ENCODE measurements around the gene TRIM17. TPM values are rescaled to one million over a fixed set of nuclear protein-coding genes. Genes with fewer than 3 reads are reported as not detected.
A peak's percentile ranks its signal among the peaks of the same experiment; 100 is the strongest.

TRIM17 gene
- total RNA-seq, 2 donors from 2014 or later = 0.56 TPM; not detected in 1

GRCh38 chr1:228450200-228450599 is 33.5 kb upstream of the TRIM17 start:
- no peak overlapping the region for H3K4me3 ChIP-seq
- ATAC-seq (ENCODE audit: insufficient number of reproducible peaks, low FRiP score, low read depth) (no peak), DNase-seq (ENCODE audit: low spot score) (no peak)
- no peaks in the 10 kb centered on the region for H3K27me3 ChIP-seq (replicated peaks; ENCODE audit: insufficient read depth)
- TF ChIP-seq CTCF (IDR thresholded peaks at IDR 0.05) = no peak
- no peaks in the 10 kb centered on the region for H3K9me3 ChIP-seq
- H3K4me1 ChIP-seq (ENCODE audit: control insufficient read depth in 1 of 2, low read depth in 2 of 2) = peaks cover 0 to 10% of the 10 kb centered on the region in 2 donors
- H3K27ac ChIP-seq = no peak overlapping the region
- no peaks in the 10 kb centered on the region for H3K36me3 ChIP-seq

- no peaks in the 10 kb centered on the region for H3K27me3 ChIP-seq (replicated peaks; ENCODE audit: insufficient read depth)
- ATAC-seq (ENCODE audit: insufficient number of reproducible peaks, low FRiP score, low read depth) (no peak), DNase-seq (ENCODE audit: low spot score) (no peak)
- peaks cover 0 to 10% of the 10 kb centered on the region in 2 donors for H3K4me1 ChIP-seq (ENCODE audit: control insufficient read depth in 1 of 2, low read depth in 2 of 2)
- no peak overlapping the region for H3K27ac ChIP-seq
- H3K36me3 ChIP-seq = no peaks in the 10 kb centered on the region
- H3K9me3 ChIP-seq = no peaks in the 10 kb centered on the region
- no peak for TF ChIP-seq CTCF (IDR thresholded peaks at IDR 0.05)
- H3K4me3 ChIP-seq = no peak overlapping the region
These were observed 31.7 kb upstream of the TRIM17 start for GRCh38 chr1:228448372-228448771.

GRCh38 chr1:228446852-228447251 is 30.2 kb upstream of the TRIM17 start:
- Histone ChIP-seq H3K9me3 (no peaks in the 10 kb centered on the region), H3K36me3 (no peaks in the 10 kb centered on the region), H3K27me3 (replicated peaks; ENCODE audit: insufficient read depth) (no peaks in the 10 kb centered on the region), H3K4me3 (no peak overlapping the region), H3K4me1 (ENCODE audit: control insufficient read depth in 1 of 2, low read depth in 2 of 2) (peaks cover 0 to 10% of the 10 kb centered on the region in 2 donors), H3K27ac (no peak overlapping the region)
- ATAC-seq (ENCODE audit: insufficient number of reproducible peaks, low FRiP score, low read depth) (no peak), DNase-seq (ENCODE audit: low spot score) (no peak)
- TF ChIP-seq CTCF (IDR thresholded peaks at IDR 0.05) = no peak

GRCh38 chr1:228445843-228446650 is 29.4 kb upstream of the TRIM17 start:
- Histone ChIP-seq H3K4me1 (ENCODE audit: control insufficient read depth in 1 of 2, low read depth in 2 of 2) (peaks cover 0 to 10% of the 10 kb centered on the region in 2 donors), H3K4me3 (peak overlapping the region; percentile 59), H3K36me3 (no peaks in the 10 kb centered on the region), H3K27me3 (replicated peaks; ENCODE audit: insufficient read depth) (no peaks in the 10 kb centered on the region), H3K9me3 (no peaks in the 10 kb centered on the region), H3K27ac (no peak overlapping the region)
- no peak for DNase-seq (ENCODE audit: low spot score)
- TF ChIP-seq CTCF (IDR thresholded peaks at IDR 0.05) = no peak
- no peak for ATAC-seq (ENCODE audit: insufficient number of reproducible peaks, low FRiP score, low read depth)

GRCh38 chr1:228445490-228445842 is 28.8 kb upstream of the TRIM17 start:
- no peaks in the 10 kb centered on the region for H3K36me3 ChIP-seq
- no peak overlapping the region for H3K27ac ChIP-seq
- no peaks in the 10 kb centered on the region for H3K9me3 ChIP-seq
- H3K4me3 ChIP-seq = peak overlapping the region; percentile 59
- TF ChIP-seq CTCF (IDR thresholded peaks at IDR 0.05) = no peak
- H3K27me3 ChIP-seq (replicated peaks; ENCODE audit: insufficient read depth) = no peaks in the 10 kb centered on the region
- DNase-seq (ENCODE audit: low spot score) (no peak), ATAC-seq (ENCODE audit: insufficient number of reproducible peaks, low FRiP score, low read depth) (no peak)
- H3K4me1 ChIP-seq (ENCODE audit: control insufficient read depth in 1 of 2, low read depth in 2 of 2) = peaks cover 0 to 10% of the 10 kb centered on the region in 2 donors
